Epithelial cell of proximal tubule (primary cell): ENCODE results near the gene ACOT13. TPM values are rescaled to one million over a fixed set of nuclear protein-coding genes. Genes with fewer than 3 reads are reported as not detected.

ENCODE experiments used
- DNase-seq: peaks from one replicate; pipeline ENCODE4 v3.0.0-alpha.2; 2011; ENCODE audit warnings: low read depth
- H3K4me3 ChIP-seq: 2 replicates; pipeline ENCODE4 v1.5.1; 2011; ENCODE audit warnings: low read depth, mild to moderate bottlenecking, low read length
- total RNA-seq: library from RNA; depleted of rRNA; stranded (reverse); fragments of >200 nt; gene quantifications from 2 replicates; pipeline ENCODE4 v1.2.3, GENCODE V29; 2015
- TF ChIP-seq, protein P1 (sequence below): conservative IDR thresholded peaks from 2 replicates; pipeline ENCODE4 v1.5.1; 2012; ENCODE audit warnings: low read depth, mild to moderate bottlenecking, low read length

ACOT13 gene
- total RNA-seq, 1 donor from 2014 or later = 8.5 TPM

DNA sequence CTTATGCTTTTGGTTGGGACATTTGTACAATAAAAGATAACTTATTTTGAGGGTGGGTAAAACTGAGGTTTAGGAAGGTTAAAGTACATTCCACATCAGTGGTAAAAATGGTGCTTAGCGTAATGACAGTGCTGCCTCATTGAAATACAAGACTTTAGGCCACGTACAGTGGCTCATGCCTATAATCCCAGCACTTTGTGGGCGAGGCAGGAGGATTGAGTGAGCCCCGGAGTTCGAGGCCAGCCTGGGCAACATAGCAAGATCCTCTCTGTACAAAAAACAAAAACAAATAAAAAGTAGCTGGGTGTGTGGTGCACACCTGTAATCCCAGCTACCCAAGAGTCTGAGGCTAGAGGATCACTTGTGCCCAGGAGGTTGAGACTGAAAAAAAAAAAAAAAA lies 18.6 kb upstream of the ACOT13 start:
- TF ChIP-seq, protein P1, sequence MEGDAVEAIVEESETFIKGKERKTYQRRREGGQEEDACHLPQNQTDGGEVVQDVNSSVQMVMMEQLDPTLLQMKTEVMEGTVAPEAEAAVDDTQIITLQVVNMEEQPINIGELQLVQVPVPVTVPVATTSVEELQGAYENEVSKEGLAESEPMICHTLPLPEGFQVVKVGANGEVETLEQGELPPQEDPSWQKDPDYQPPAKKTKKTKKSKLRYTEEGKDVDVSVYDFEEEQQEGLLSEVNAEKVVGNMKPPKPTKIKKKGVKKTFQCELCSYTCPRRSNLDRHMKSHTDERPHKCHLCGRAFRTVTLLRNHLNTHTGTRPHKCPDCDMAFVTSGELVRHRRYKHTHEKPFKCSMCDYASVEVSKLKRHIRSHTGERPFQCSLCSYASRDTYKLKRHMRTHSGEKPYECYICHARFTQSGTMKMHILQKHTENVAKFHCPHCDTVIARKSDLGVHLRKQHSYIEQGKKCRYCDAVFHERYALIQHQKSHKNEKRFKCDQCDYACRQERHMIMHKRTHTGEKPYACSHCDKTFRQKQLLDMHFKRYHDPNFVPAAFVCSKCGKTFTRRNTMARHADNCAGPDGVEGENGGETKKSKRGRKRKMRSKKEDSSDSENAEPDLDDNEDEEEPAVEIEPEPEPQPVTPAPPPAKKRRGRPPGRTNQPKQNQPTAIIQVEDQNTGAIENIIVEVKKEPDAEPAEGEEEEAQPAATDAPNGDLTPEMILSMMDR = no peak
- no peak for DNase-seq

GRCh38 chr6:24649691-24650090 lies 17.2 kb upstream of the ACOT13 start:
- TF ChIP-seq, protein P1 = no peak
- DNase-seq = no peak
- no peak overlapping the region for H3K4me3 ChIP-seq

More for the DNA sequence above, 18.6 kb upstream of the ACOT13 start:
- no peak overlapping the region for H3K4me3 ChIP-seq

DNA sequence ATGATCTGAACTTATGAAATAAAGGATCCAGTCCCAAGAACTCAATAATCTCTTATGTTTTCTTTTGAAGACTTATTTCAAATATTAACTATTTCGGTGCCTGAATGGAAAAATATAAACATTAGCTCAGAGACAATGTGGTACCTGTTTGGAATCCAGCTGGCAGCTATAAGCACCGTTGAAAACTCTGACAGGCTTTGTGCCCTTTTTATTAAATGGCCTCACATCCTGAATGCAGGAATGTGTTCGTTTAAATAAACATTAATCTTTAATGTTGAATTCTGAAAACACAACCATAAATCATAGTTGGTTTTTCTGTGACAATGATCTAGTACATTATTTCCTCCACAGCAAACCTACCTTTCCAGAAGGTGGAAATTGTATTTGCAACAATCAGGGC lies 16.5 kb upstream of the ACOT13 start:
- no peak overlapping the region for H3K4me3 ChIP-seq
- DNase-seq = no peak
- TF ChIP-seq, protein P1 = no peak

- TF ChIP-seq, protein P1 = no peak
- DNase-seq = no peak
These were observed 11.7 kb upstream of the ACOT13 start for GRCh38 chr6:24655215-24655614.

DNA sequence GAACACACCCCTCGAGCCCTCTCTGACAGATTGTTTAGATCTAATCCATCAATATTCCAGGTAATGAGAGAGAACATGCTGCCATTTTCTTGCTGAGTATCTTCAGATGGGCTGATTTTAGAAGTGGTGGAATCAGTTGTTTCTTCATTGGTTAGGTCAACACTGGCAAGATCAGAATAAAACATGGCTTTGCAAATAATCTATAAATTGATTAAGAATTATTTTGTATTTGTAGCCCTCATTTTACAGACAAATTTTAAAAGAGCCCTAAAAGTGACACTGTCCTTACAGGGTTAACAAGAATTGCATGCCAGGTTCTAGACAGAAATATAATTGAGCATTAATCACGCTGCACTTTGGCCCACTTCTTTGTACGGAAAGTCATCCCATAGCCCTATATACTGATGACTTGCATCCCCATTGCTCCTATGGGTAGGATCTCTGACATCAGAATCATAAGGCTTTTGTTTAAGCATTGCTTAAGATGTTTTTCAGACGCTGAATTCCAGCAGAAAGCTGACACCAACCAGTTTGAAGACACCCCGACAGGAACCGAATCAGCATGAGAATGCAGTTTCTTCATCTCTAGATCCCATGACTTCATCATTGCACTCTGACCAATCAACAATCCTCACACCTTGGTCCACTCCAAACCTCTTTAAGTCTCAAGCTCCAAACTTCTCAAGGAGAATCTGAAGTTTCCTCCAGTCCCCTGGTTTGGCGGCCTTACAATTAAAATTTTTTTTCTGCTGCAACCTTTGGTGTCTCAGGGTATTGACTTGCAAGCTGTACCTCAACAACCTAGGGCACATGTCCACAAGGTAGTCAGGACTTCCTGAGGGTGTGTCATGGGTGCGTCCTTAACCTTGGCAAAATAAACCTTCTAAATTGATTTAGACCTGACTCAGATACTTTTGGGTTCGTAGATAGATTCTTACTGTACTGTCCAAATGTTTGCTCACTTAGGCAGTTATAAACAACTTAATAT lies 8.0 kb upstream of the ACOT13 start:
- no peak for DNase-seq
- TF ChIP-seq, protein P1 = no peak
- no peak overlapping the region for H3K4me3 ChIP-seq

More at GRCh38 chr6:24655215-24655614, 11.7 kb upstream of the ACOT13 start:
- H3K4me3 ChIP-seq = no peak overlapping the region

- TF ChIP-seq, protein P1 = no peak
- H3K4me3 ChIP-seq = no peak overlapping the region
- DNase-seq = no peak
These were observed 7.3 kb upstream of the ACOT13 start for GRCh38 chr6:24659561-24659960.
